Lung (tissue), 13 donors: ENCODE results near the gene EHMT2. TPM values are rescaled to one million over a fixed set of nuclear protein-coding genes. Genes with fewer than 3 reads are reported as not detected.
A peak's percentile ranks its signal among the peaks of the same experiment; 100 is the strongest.

ENCODE experiments used
- ATAC-seq: fragments of 200-7000 bp; cut with Tn5 transposase; one replicate; pipeline ENCODE4 v1.9.1; 2020; ENCODE audit warnings: moderate number of reproducible peaks; ENCODE audit not compliant: insufficient read depth, low FRiP score
- DNase-seq, 3 donors: peaks; one replicate each; pipeline ENCODE4 v3.0.0-alpha.2; 2013 to 2017
- H3K27ac ChIP-seq, 2 donors: one replicate each; pipeline ENCODE4 v1.5.1; 2013; ENCODE audit warnings: mild to moderate bottlenecking in 2 of 2, moderate library complexity in 2 of 2, control low read depth in 1 of 2, inconsistent platforms in 1 of 2, low read depth in 1 of 2, low read length in 1 of 2
- H3K27me3 ChIP-seq, 3 donors: one replicate each; pipeline ENCODE4 v1.5.1; 2013; ENCODE audit warnings: low read length in 2 of 3; ENCODE audit not compliant: control insufficient read depth in 3 of 3, insufficient read depth in 3 of 3
- H3K36me3 ChIP-seq, 4 donors: one replicate each; pipeline ENCODE4 v1.5.1; 2013; ENCODE audit warnings: low read length in 4 of 4, mild to moderate bottlenecking in 1 of 4, moderate library complexity in 1 of 4; ENCODE audit not compliant: control insufficient read depth in 4 of 4, insufficient read depth in 4 of 4
- H3K4me1 ChIP-seq, 5 donors: one replicate each; pipeline ENCODE4 v1.5.1; 2013; ENCODE audit warnings: low read length in 5 of 5, mild to moderate bottlenecking in 2 of 5, moderate library complexity in 1 of 5; ENCODE audit not compliant: control insufficient read depth in 5 of 5, insufficient read depth in 5 of 5
- H3K4me3 ChIP-seq: one replicate; pipeline ENCODE4 v1.5.1; 2013; ENCODE audit warnings: mild to moderate bottlenecking, control low read depth, moderate library complexity
- H3K9ac ChIP-seq, 2 donors: one replicate each; pipeline ENCODE4 v1.5.1; 2013; ENCODE audit warnings: low read length in 2 of 2, control low read depth in 1 of 2; ENCODE audit not compliant: insufficient read depth in 1 of 2
- H3K9me3 ChIP-seq, 4 donors: one replicate each; pipeline ENCODE4 v1.5.1; 2013; ENCODE audit warnings: low read length in 3 of 4, mild to moderate bottlenecking in 1 of 4, moderate library complexity in 1 of 4; ENCODE audit not compliant: control insufficient read depth in 4 of 4, insufficient read depth in 3 of 4
- CTCF ChIP-seq: IDR thresholded peaks from 2 replicates; pipeline ENCODE4 v1.5.1; 2012; ENCODE audit warnings: mild to moderate bottlenecking; ENCODE audit errors: control extremely low read depth, extremely low read depth
- WGBS, 2 donors: extraction: QIAGEN DNeasy Blood & Tissue Kit; methylation state at CpG; one replicate each; pipeline ENCODE4 v1.1.7; 2013; 5-methylcytosine and 5-hydroxymethylcytosine counted together
- polyA plus RNA-seq, 2 donors: library from polyadenylated mRNA; stranded (reverse); fragments of 200-250 nt; gene quantifications; one replicate each; pipeline ENCODE4 v1.2.1, GENCODE V29; 2013
- small RNA-seq: library from RNA; depleted of rRNA; stranded (forward); fragments of <200 nt; gene quantifications from one replicate; pipeline ENCODE3, GENCODE V24; 2014; ENCODE audit warnings: low replicate concordance
- total RNA-seq, 2 donors: library from RNA; depleted of rRNA in 1 of 2; stranded (reverse); fragments of >200 nt in 1 of 2; gene quantifications; one replicate each; pipeline ENCODE4 v1.2.1, GENCODE V29; 2014 to 2021
- donor health status: control.
- donor health status: control.
- donor health status: Bipolar disorder and iron deficiency.
- donor health status: healthy.
- donor health status: DM: yes; HTN: yes; CAD: no.

EHMT2 gene
- total and polyA plus RNA-seq, 4 donors: 21.2 to 43.4 (median 34.8) TPM

- H3K4me1 ChIP-seq: peaks cover 7 to 32% (median 14%) of the 10 kb centered on the region in 5 donors
- peak overlapping the region; percentile 92 to 93 for H3K27ac ChIP-seq
- H3K4me3 ChIP-seq: peak overlapping the region; percentile 86
- DNase-seq (peak; percentile 91 to 96 (median 95)), ATAC-seq (peak; percentile 82)
- TF ChIP-seq CTCF: no peak
- H3K9me3 ChIP-seq: no peaks in the 10 kb centered on the region
- H3K36me3 ChIP-seq: peaks cover 9 to 32% (median 25%) of the 10 kb centered on the region in 4 donors
- H3K9ac ChIP-seq: peak overlapping the region; percentile 82 to 98
- 0% methylated on average over 58 to 59 of the region's 59 CpGs for WGBS, 2 donors
- no peaks in the 10 kb centered on the region for H3K27me3 ChIP-seq
These were observed 62.9 kb downstream of the EHMT2 start for GRCh38 chr6:31834367-31835250.

- DNase-seq (no peak), ATAC-seq (no peak)
- H3K27me3 ChIP-seq: no peaks in the 10 kb centered on the region
- H3K36me3 ChIP-seq: peaks cover 0 to 8% (median 2%) of the 10 kb centered on the region in 4 donors
- no peak for TF ChIP-seq CTCF
- H3K9ac ChIP-seq: no peak overlapping the region
- H3K4me3 ChIP-seq: no peak overlapping the region
- H3K9me3 ChIP-seq: no peaks in the 10 kb centered on the region
- no peak overlapping the region for H3K27ac ChIP-seq
- H3K4me1 ChIP-seq: peaks cover 3 to 20% (median 4%) of the 10 kb centered on the region in 5 donors
- WGBS, 2 donors: 72 to 77% methylated on average over 15 of the region's 15 CpGs
These were observed 65.9 kb downstream of the EHMT2 start for GRCh38 chr6:31831350-31832215.

- no peak for TF ChIP-seq CTCF
- H3K9me3 ChIP-seq: no peaks in the 10 kb centered on the region
- no peak for DNase-seq
- WGBS, 2 donors: 51 to 55% methylated on average over 6 of the region's 6 CpGs
- H3K27ac ChIP-seq: peak overlapping the region in 1 of 2 donors; percentile 58
- no peak for ATAC-seq
- peaks cover 0 to 8% (median 0%) of the 10 kb centered on the region in 4 donors for H3K36me3 ChIP-seq
- peak overlapping the region in 1 of 2 donors; percentile 78 for H3K9ac ChIP-seq
- H3K4me1 ChIP-seq: peaks cover 0 to 20% (median 7%) of the 10 kb centered on the region in 5 donors
- no peaks in the 10 kb centered on the region for H3K27me3 ChIP-seq
- H3K4me3 ChIP-seq: peak overlapping the region; percentile 27
These were observed 66.6 kb downstream of the EHMT2 start for GRCh38 chr6:31830886-31831335.

Small RNA genes lying within 50 kb of the gene (small RNA-seq; reads per million reads assigned to genes)
- gene AL645922.1: not detected
- gene SNORD48: 146 reads per million, percentile 98 among the genes with 10 or more reads in this experiment
- not detected for gene SNORD52

Other genes starting within 250 kb of the EHMT2 start
Only the 30 nearest of the 36 such genes appear.
- 10 to 100 TPM in 1 of 2 donors, 1 to 10 TPM in 1; 5.7 to 13.7 TPM for gene LY6G5B, start 227.7 kb downstream of the EHMT2 start, total RNA-seq
- 1 to 10 TPM; 7.6 to 8.8 TPM for gene LY6G5B, start 227.7 kb downstream of the EHMT2 start, polyA plus RNA-seq
- 1 to 10 TPM; 3.0 to 5.0 TPM for gene LY6G5C, start 216.6 kb downstream of the EHMT2 start, total RNA-seq
- 1 to 10 TPM; 2.8 to 3.9 TPM for gene LY6G5C, start 216.6 kb downstream of the EHMT2 start, polyA plus RNA-seq
- gene ABHD16A, start 194.4 kb downstream of the EHMT2 start, total RNA-seq: 10 to 100 TPM; 49.5 to 57.7 TPM
- 10 to 100 TPM; 30.6 to 68.6 TPM for gene ABHD16A, start 194.4 kb downstream of the EHMT2 start, polyA plus RNA-seq
- under 1 TPM in 1 of 2 donors, not detected in 1; 0.21 TPM for gene LY6G6F, start 190.8 kb downstream of the EHMT2 start, total RNA-seq
- gene LY6G6F, start 190.8 kb downstream of the EHMT2 start, polyA plus RNA-seq: 1 to 10 TPM in 1 of 2 donors, not detected in 1; 2.2 TPM
- not detected for gene LY6G6D, start 182.3 kb downstream of the EHMT2 start, total RNA-seq
- not detected for gene LY6G6D, start 182.3 kb downstream of the EHMT2 start, polyA plus RNA-seq
- gene LY6G6C, start 176.0 kb downstream of the EHMT2 start, total RNA-seq: not detected
- under 1 TPM; 0.14 to 0.16 TPM for gene LY6G6C, start 176.0 kb downstream of the EHMT2 start, polyA plus RNA-seq
- 1 to 10 TPM in 1 of 2 donors, under 1 TPM in 1; 0.64 to 1.1 TPM for gene MPIG6B, start 174.3 kb downstream of the EHMT2 start, total RNA-seq
- 1 to 10 TPM in 1 of 2 donors, under 1 TPM in 1; 0.45 to 2.3 TPM for gene MPIG6B, start 174.3 kb downstream of the EHMT2 start, polyA plus RNA-seq
- gene DDAH2, start 168.4 kb downstream of the EHMT2 start, total RNA-seq: 10 to 100 TPM; 60.3 to 80.0 TPM
- 100 to 1,000 TPM; 103 to 130 TPM for gene DDAH2, start 168.4 kb downstream of the EHMT2 start, polyA plus RNA-seq
- gene CLIC1, start 161.2 kb downstream of the EHMT2 start, total RNA-seq: 100 to 1,000 TPM; 231 to 368 TPM
- gene CLIC1, start 161.2 kb downstream of the EHMT2 start, polyA plus RNA-seq: 100 to 1,000 TPM; 387 to 763 TPM
- 10 to 100 TPM; 11.6 to 17.8 TPM for gene MSH5, start 157.7 kb downstream of the EHMT2 start, total RNA-seq
- 10 to 100 TPM in 1 of 2 donors, 1 to 10 TPM in 1; 4.5 to 15.1 TPM for gene MSH5, start 157.7 kb downstream of the EHMT2 start, polyA plus RNA-seq
- gene SAPCD1, start 135.0 kb downstream of the EHMT2 start, total RNA-seq: 1 to 10 TPM; 1.7 to 4.4 TPM
- gene SAPCD1, start 135.0 kb downstream of the EHMT2 start, polyA plus RNA-seq: 1 to 10 TPM; 1.3 to 6.3 TPM
- 10 to 100 TPM in 1 of 2 donors, 1 to 10 TPM in 1; 4.6 to 14.2 TPM for gene VWA7, start 120.4 kb downstream of the EHMT2 start, total RNA-seq
- gene VWA7, start 120.4 kb downstream of the EHMT2 start, polyA plus RNA-seq: 1 to 10 TPM; 2.2 to 6.7 TPM
- 10 to 100 TPM; 32.2 to 95.4 TPM for gene VARS1, start 101.9 kb downstream of the EHMT2 start, total RNA-seq
- gene VARS1, start 101.9 kb downstream of the EHMT2 start, polyA plus RNA-seq: 10 to 100 TPM; 36.3 to 45.8 TPM
- 10 to 100 TPM; 22.0 to 39.4 TPM for gene LSM2, start 90.7 kb downstream of the EHMT2 start, total RNA-seq
- gene LSM2, start 90.7 kb downstream of the EHMT2 start, polyA plus RNA-seq: 10 to 100 TPM; 52.0 to 66.7 TPM
- 1 to 10 TPM; 1.9 to 2.3 TPM for gene HSPA1L, start 82.4 kb downstream of the EHMT2 start, total RNA-seq
- gene HSPA1L, start 82.4 kb downstream of the EHMT2 start, polyA plus RNA-seq: 1 to 10 TPM; 1.0 to 1.2 TPM
- gene HSPA1A, start 82.2 kb downstream of the EHMT2 start, total RNA-seq: 1,000 to 10,000 TPM in 1 of 2 donors, 100 to 1,000 TPM in 1; 118 to 1,149 TPM
- gene HSPA1A, start 82.2 kb downstream of the EHMT2 start, polyA plus RNA-seq: 100 to 1,000 TPM in 1 of 2 donors, 10 to 100 TPM in 1; 90.6 to 161 TPM
- gene HSPA1B, start 70.0 kb downstream of the EHMT2 start, total RNA-seq: 1,000 to 10,000 TPM in 1 of 2 donors, 10 to 100 TPM in 1; 99.7 to 1,377 TPM
- 10 to 100 TPM; 33.2 to 99.0 TPM for gene HSPA1B, start 70.0 kb downstream of the EHMT2 start, polyA plus RNA-seq
- gene NEU1, start 34.9 kb downstream of the EHMT2 start, total RNA-seq: 10 to 100 TPM; 53.2 to 71.3 TPM
- 10 to 100 TPM; 69.6 to 82.5 TPM for gene NEU1, start 34.9 kb downstream of the EHMT2 start, polyA plus RNA-seq
- 100 to 1,000 TPM in 1 of 2 donors, 10 to 100 TPM in 1; 66.4 to 121 TPM for gene SLC44A4, start 18.7 kb downstream of the EHMT2 start, total RNA-seq
- gene SLC44A4, start 18.7 kb downstream of the EHMT2 start, polyA plus RNA-seq: 10 to 100 TPM; 22.2 to 33.0 TPM
- 1 to 10 TPM; 6.4 to 7.3 TPM for gene ZBTB12, start 4.4 kb upstream of the EHMT2 start, total RNA-seq
- 1 to 10 TPM; 2.8 to 3.9 TPM for gene ZBTB12, start 4.4 kb upstream of the EHMT2 start, polyA plus RNA-seq
- gene C2, start 30.0 kb upstream of the EHMT2 start, total RNA-seq: 100 to 1,000 TPM in 1 of 2 donors, 10 to 100 TPM in 1; 28.6 to 194 TPM
- gene C2, start 30.0 kb upstream of the EHMT2 start, polyA plus RNA-seq: 100 to 1,000 TPM in 1 of 2 donors, 10 to 100 TPM in 1; 69.1 to 230 TPM
- gene CFB, start 48.4 kb upstream of the EHMT2 start, total RNA-seq: 100 to 1,000 TPM; 212 to 255 TPM
- 100 to 1,000 TPM; 173 to 297 TPM for gene CFB, start 48.4 kb upstream of the EHMT2 start, polyA plus RNA-seq
- gene NELFE, start 61.3 kb upstream of the EHMT2 start, total RNA-seq: 10 to 100 TPM; 57.5 to 69.0 TPM
- 10 to 100 TPM; 53.1 to 59.9 TPM for gene NELFE, start 61.3 kb upstream of the EHMT2 start, polyA plus RNA-seq
- 10 to 100 TPM; 28.1 to 70.6 TPM for gene SKIC2, start 61.5 kb upstream of the EHMT2 start, total RNA-seq
- 10 to 100 TPM; 52.7 to 78.0 TPM for gene SKIC2, start 61.5 kb upstream of the EHMT2 start, polyA plus RNA-seq
- 10 to 100 TPM; 11.9 to 18.7 TPM for gene DXO, start 74.4 kb upstream of the EHMT2 start, total RNA-seq
- gene DXO, start 74.4 kb upstream of the EHMT2 start, polyA plus RNA-seq: 10 to 100 TPM; 15.1 to 23.9 TPM
- gene C4A, start 84.4 kb upstream of the EHMT2 start, total RNA-seq: 100 to 1,000 TPM in 1 of 2 donors, 10 to 100 TPM in 1; 82.6 to 183 TPM
- 100 to 1,000 TPM in 1 of 2 donors, 10 to 100 TPM in 1; 48.3 to 284 TPM for gene C4A, start 84.4 kb upstream of the EHMT2 start, polyA plus RNA-seq
- 100 to 1,000 TPM; 168 to 170 TPM for gene C4B, start 117.1 kb upstream of the EHMT2 start, total RNA-seq
- gene C4B, start 117.1 kb upstream of the EHMT2 start, polyA plus RNA-seq: 100 to 1,000 TPM in 1 of 2 donors, 10 to 100 TPM in 1; 58.2 to 296 TPM
- 1 to 10 TPM in 1 of 2 donors, under 1 TPM in 1; 0.43 to 1.5 TPM for gene CYP21A2, start 140.7 kb upstream of the EHMT2 start, total RNA-seq
- gene CYP21A2, start 140.7 kb upstream of the EHMT2 start, polyA plus RNA-seq: 1 to 10 TPM in 1 of 2 donors, under 1 TPM in 1; 0.48 to 1.9 TPM
- 100 to 1,000 TPM in 1 of 2 donors, 10 to 100 TPM in 1; 56.9 to 117 TPM for gene TNXB, start 211.6 kb upstream of the EHMT2 start, total RNA-seq
- 10 to 100 TPM; 21.3 to 99.8 TPM for gene TNXB, start 211.6 kb upstream of the EHMT2 start, polyA plus RNA-seq
- 100 to 1,000 TPM in 1 of 2 donors, 10 to 100 TPM in 1; 50.3 to 101 TPM for gene ATF6B, start 230.5 kb upstream of the EHMT2 start, total RNA-seq
- gene ATF6B, start 230.5 kb upstream of the EHMT2 start, polyA plus RNA-seq: 10 to 100 TPM; 50.1 to 74.5 TPM